GM10266 (cell line): ENCODE data around the gene POLR1E.
"Not testable (repeated sequence)": the region's sequence is repeated elsewhere in the genome, so short reads cannot be mapped to it uniquely, and the experiment has no call there.

Experiments used
- DNase-seq: peaks from one replicate; pipeline ENCODE4 v3.0.0; 2012; ENCODE audit errors: extremely low spot score
- TF ChIP-seq, protein P1 (sequence below): IDR thresholded peaks from 2 replicates; pipeline ENCODE4 v1.5.1; 2012; ENCODE audit warnings: mild to moderate bottlenecking, low read depth; ENCODE audit not compliant: control insufficient read depth, insufficient read depth; ENCODE audit errors: missing control alignments

POLR1E gene

DNA sequence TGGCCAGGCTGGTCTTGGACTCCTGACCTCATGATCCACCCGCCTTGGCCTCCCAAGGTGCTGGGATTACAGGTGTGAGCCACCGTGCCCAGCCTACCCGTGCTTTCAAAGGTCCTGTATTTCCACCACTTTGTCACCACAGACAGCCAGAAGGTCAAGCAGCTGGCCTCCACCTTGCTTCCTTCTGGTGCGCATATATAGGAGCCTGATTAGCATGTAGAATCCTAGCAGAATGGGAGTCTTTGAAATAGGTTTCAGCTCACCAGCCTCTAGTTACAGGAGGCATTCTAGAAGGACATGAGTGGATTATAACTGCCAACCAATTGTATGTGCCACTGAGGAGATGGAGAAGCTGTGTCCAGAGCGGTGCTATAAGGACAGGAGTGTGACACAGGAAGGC is 18.9 kb downstream of the POLR1E start:
- DNase-seq, result no peak
- TF ChIP-seq, protein P1, sequence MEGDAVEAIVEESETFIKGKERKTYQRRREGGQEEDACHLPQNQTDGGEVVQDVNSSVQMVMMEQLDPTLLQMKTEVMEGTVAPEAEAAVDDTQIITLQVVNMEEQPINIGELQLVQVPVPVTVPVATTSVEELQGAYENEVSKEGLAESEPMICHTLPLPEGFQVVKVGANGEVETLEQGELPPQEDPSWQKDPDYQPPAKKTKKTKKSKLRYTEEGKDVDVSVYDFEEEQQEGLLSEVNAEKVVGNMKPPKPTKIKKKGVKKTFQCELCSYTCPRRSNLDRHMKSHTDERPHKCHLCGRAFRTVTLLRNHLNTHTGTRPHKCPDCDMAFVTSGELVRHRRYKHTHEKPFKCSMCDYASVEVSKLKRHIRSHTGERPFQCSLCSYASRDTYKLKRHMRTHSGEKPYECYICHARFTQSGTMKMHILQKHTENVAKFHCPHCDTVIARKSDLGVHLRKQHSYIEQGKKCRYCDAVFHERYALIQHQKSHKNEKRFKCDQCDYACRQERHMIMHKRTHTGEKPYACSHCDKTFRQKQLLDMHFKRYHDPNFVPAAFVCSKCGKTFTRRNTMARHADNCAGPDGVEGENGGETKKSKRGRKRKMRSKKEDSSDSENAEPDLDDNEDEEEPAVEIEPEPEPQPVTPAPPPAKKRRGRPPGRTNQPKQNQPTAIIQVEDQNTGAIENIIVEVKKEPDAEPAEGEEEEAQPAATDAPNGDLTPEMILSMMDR, result no peak

DNA sequence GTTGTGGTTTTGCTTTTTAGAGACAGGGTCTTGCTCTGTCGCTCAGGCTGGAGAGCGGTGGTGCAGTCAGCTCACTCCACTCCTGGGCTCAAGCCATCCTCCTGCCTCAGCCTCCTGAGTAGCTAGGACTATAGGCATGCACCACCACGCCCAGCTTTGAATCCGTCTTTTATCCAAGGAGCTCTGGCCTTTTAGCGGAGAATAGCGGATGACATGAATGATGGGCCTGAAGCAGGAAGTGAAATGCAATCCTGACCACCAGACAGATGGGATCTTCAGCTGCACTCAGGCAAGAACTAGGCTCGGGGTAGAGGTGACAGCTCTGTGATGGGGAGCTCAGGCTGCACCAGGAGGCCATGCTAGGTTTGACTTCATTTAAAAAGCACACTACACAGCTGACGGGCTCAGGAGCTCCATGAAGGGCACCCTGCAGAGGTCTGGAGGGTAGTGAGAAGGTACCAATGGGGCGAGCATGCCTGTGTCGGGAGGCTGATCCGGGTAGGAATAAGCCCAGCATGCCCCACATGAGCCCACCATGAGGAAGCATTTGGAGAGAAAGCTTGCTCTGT is 21.9 kb downstream of the POLR1E start:
- no peak for DNase-seq
- TF ChIP-seq, protein P1, result no peak

DNA sequence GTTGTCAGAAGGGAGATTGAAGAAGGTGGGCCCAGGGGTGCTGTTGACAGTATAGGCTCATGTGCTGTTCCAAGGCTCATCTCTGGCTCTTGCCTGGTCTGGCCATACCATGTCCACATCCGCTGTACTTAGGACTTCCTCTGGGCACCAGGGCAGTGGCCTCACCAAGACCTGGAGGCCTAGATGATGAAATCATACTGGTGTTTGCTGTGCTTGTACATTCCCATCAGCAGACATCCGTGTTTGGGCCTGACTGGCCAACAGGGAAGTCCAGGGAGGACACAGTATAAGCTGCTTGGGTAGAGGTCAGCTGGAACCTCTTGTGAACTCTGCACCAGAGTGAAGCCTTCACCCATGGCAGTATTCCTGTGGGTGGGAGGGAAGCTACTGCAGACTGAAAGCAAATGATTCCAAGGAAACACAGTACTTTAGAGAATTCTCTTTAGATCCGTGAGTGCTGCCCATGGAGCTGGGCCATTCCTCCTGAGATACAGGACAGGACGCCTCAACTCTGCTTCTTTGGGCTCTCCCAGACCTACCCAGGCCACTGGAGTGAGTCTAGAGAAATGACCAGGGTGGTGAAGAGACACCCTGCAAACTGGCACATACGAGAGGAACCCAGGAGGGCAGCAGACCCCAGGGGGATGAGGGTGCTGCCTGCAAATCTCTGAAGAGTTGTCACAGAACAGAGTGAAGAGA is 22.5 kb downstream of the POLR1E start:
- TF ChIP-seq, protein P1, result no peak
- DNase-seq, result no peak

DNA sequence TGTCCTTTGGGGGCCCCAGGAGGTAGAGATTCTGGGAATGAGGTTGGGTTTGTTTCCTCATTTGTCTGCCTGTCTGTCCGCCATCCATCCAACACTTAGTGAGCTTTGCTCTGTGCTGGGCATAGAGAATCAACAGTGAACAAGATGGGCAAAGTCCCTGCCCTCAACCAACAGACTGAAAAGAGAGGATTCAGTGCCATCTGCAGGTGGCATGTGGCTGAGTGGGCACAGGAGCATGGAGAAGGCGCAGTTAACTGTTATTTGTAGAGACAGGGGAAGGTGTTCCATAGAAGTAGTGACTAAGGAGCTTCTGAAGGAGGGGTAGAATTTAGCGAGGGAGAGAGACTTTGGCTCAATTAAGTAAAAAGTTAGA is 23.1 kb downstream of the POLR1E start:
- TF ChIP-seq, protein P1, result no peak
- no peak for DNase-seq

DNA sequence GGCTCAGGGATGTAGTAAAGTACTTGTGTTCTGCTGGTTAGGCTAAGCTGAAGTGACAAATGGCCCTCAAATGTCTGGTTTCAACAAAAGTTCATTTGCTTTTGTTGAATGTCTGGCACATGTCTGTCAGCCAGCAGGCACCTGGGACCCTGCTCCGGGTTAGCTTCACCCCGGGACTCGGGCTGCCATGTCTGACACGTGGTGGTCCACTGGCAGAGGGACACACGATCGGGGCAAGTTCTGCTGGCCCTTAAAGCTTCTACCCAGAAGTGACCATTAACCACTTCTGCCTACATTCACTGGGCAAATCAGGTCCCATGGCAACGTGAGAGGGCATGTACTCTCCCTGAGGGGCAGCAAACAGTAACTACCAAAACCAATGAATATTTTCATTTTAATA is 23.8 kb downstream of the POLR1E start:
- TF ChIP-seq, protein P1, result no peak
- DNase-seq, result no peak

DNA sequence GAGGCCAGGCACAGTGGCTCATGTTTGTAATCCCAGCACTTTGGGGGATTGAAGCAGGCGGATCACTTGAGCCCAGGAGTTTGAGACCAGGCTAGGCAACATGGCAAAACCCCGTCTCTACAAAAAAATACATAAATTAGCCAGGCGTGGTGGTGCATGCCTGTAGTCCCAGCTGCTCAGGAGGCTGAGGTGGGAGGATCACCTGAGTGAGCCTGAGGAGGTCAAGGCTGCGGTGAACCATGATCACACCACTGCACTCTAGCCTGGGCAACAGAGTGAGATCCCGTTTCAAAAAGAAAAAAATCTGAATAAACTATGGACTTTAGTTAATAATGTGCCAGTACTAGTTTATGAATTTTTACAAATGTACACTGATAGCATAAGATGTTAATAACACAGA is 24.3 kb downstream of the POLR1E start:
- not testable (repeated sequence) for DNase-seq

DNA sequence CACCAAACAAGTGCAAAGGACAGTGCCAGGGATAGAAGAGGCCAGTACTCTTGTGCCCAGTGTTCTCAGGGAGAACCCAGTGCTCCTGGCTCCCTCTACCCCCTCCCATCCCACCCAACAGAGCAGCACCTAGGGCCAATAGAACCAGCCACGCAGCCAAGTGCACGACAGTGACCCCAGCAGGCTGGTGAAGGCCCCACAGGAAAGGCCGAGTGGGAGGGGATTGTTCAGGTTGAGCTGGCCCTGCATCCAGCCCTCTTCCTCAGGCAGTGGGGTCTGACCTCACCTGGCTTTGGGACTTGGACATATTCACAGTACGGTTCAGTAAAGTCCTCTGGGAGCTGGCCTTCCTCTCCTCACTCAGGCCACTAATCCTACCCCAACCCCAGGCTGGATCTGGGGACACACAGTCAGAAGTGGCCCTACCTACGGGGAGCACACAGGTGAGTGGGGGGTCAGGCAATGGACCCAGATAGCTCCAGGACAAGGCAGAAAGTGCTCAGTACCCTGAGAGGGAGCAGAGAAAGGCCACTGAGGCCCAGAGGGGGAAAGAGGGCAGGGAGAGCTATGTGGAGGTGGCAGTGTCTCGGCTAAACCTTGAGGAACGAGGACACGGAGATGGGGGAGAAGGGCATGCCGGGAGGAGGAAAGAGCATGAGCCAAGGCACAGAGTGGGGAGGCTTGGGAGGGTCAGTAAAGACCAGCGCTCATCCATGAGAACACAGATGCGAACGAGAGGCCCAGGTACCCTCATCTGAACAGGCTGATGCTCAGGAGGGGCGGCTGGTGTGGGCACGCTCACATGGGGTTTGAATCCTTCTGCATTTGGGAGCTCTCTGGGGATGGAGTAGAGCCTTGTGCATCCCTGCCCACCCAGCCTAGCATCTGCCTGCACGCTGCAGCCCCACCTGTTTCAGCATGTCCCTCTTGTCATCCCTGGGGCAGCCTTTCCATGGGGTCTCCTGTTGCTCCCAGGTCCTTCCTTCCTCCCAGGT is 25.6 kb downstream of the POLR1E start:
- TF ChIP-seq, protein P1, result peak; percentile 38
- peak; percentile 35 for DNase-seq
